NCI-H345 (cell line): ENCODE results near the gene SLC45A1.

Source experiments
- DNase-seq: peaks from one replicate; lab custom pipeline; 2025; lab: John Stamatoyannopoulos, UW

SLC45A1 gene

GRCh38 chr1:8384577-8384976, 66.7 kb downstream of the SLC45A1 start:
- DNase-seq = no peak

DNA sequence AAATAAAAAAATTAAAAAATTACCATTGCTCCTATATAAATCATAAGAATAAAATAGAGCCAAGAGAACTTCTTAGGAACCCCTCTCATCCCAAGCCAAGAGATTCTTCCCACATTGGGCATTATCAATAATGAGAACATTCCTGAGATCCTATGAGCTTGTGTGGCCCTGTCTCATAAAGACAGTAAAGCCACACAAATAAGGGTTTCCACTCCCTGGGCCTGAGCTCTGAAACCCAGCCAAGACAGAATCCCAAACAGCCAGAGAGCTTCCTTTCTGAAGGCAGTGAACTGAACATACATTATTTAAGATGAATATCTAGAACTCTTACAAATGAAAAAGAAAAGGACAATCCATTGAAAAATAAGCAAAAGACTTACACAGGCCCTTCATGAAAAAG, 68.3 kb downstream of the SLC45A1 start:
- no peak for DNase-seq

- no peak for DNase-seq
These were observed 71.0 kb downstream of the SLC45A1 start for GRCh38 chr1:8388732-8389562.

DNA sequence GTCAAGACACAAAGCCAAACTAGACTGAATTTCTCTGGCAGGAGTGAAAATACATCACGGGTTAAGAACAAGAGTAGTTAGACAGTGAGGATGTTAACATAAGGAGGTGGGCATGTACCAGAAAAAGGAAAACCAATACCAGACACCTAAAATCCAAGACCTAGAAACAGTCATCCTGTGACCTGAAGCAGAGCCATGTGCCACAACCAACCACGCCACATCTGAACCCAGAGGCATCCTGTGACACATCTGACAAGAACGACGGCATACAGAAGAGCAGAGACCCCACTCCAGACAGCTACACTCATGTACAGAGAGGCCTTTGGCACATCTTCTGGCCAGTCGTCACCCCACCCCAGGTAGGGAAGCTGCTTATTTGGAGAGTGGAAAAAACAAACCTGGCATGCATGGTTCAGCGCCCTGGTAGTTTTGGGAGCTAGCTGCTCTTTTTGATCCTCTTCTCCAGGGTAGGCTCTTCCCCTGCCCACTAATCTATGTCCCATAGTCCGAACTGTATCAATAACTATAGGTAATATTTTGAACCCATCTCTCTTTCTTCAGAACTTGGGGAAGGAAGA, 72.1 kb downstream of the SLC45A1 start:
- DNase-seq = no peak

DNA sequence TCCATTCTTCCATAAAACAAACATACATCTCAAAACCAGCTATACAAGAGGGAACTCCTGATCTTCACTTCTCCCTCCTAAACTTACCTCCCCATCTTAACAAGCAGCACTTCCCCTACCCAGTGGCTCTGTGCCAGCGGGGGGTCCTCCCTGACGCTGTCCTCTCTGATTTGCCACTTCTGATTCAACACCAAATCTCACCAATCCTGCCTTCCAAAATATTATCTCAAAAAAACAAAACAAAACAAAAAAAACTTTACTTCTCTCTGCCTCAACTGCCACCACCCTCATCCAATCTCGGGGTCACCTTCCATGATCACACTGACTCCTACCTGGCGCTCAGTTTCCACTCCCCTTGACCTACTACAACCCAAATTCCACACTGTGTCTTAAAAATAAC, 72.8 kb downstream of the SLC45A1 start:
- no peak for DNase-seq

- DNase-seq = no peak
These were observed 74.6 kb downstream of the SLC45A1 start for GRCh38 chr1:8392522-8392921.
